ENCODE data around the gene MPP2. TPM values are rescaled to one million over a fixed set of nuclear protein-coding genes. Genes with fewer than 3 reads are reported as not detected.

MPP2 gene
- total RNA-seq, 1 experiment from 2014 or later = 5.5 TPM

- Mint-ChIP-seq H3K27me3 (ENCODE audit: unreplicated experiment) (peaks cover 66% of the 10 kb centered on the region), H3K27ac (ENCODE audit: unreplicated experiment) (no peak overlapping the region), H3K36me3 (ENCODE audit: insufficient read depth, unreplicated experiment) (no peaks in the 10 kb centered on the region), H3K4me1 (ENCODE audit: low read depth, unreplicated experiment) (peaks cover 2% of the 10 kb centered on the region), H3K9me3 (ENCODE audit: low read depth, unreplicated experiment) (no peaks in the 10 kb centered on the region), H3K4me3 (ENCODE audit: low read depth, unreplicated experiment) (no peak overlapping the region)
- TF ChIP-seq, protein P1, sequence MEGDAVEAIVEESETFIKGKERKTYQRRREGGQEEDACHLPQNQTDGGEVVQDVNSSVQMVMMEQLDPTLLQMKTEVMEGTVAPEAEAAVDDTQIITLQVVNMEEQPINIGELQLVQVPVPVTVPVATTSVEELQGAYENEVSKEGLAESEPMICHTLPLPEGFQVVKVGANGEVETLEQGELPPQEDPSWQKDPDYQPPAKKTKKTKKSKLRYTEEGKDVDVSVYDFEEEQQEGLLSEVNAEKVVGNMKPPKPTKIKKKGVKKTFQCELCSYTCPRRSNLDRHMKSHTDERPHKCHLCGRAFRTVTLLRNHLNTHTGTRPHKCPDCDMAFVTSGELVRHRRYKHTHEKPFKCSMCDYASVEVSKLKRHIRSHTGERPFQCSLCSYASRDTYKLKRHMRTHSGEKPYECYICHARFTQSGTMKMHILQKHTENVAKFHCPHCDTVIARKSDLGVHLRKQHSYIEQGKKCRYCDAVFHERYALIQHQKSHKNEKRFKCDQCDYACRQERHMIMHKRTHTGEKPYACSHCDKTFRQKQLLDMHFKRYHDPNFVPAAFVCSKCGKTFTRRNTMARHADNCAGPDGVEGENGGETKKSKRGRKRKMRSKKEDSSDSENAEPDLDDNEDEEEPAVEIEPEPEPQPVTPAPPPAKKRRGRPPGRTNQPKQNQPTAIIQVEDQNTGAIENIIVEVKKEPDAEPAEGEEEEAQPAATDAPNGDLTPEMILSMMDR (IDR thresholded peaks at IDR 0.05; ENCODE audit: unreplicated experiment) = no peak
- intact Hi-C loops (cut with micrococcal nuclease; ENCODE audit: unreplicated experiment) = no loop called here
- CTCF ChIA-PET = no interaction called here
- no TSS peak for BruUV-seq (replicated peaks)
- DNase-seq = no peak
Observed at GRCh38 chr17:43892647-43892952, 14.7 kb downstream of the MPP2 start.

GRCh38 chr17:43891851-43892646 lies 15.3 kb downstream of the MPP2 start:
- intact Hi-C loops (cut with micrococcal nuclease; ENCODE audit: unreplicated experiment) = no loop called here
- H3K27ac Mint-ChIP-seq (ENCODE audit: unreplicated experiment) = no peak overlapping the region
- no peak for DNase-seq
- BruUV-seq (replicated peaks) = no TSS peak
- peaks cover 66% of the 10 kb centered on the region for H3K27me3 Mint-ChIP-seq (ENCODE audit: unreplicated experiment)
- H3K36me3 Mint-ChIP-seq (ENCODE audit: insufficient read depth, unreplicated experiment) = no peaks in the 10 kb centered on the region
- CTCF ChIA-PET = no interaction called here
- TF ChIP-seq, protein P1 (IDR thresholded peaks at IDR 0.05; ENCODE audit: unreplicated experiment) = no peak
- no peak overlapping the region for H3K4me3 Mint-ChIP-seq (ENCODE audit: low read depth, unreplicated experiment)
- no peaks in the 10 kb centered on the region for H3K4me1 Mint-ChIP-seq (ENCODE audit: low read depth, unreplicated experiment)
- H3K9me3 Mint-ChIP-seq (ENCODE audit: low read depth, unreplicated experiment) = no peaks in the 10 kb centered on the region

DNA sequence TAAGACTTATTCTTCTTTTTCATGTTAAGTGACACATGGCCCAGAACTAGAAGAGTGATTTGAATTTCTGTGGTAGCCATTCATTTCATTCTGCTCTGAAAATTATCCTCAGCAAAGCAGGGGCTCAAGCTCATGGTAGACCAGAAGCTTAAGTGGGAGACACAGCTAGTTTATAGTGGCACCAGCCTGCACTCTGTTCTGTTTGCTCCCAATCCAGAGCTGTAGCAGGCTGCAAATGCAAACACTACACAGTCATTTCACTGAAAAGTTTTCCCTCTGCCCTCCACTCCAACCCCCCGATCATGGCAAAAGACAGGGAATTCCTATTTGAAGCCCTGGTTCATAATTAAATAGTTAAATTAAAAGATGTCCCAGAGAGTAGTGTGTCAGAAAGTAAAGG lies 17.1 kb downstream of the MPP2 start:
- no peak overlapping the region for H3K27ac Mint-ChIP-seq (ENCODE audit: unreplicated experiment)
- no peaks in the 10 kb centered on the region for H3K4me1 Mint-ChIP-seq (ENCODE audit: low read depth, unreplicated experiment)
- no peaks in the 10 kb centered on the region for H3K36me3 Mint-ChIP-seq (ENCODE audit: insufficient read depth, unreplicated experiment)
- TF ChIP-seq, protein P1 (IDR thresholded peaks at IDR 0.05; ENCODE audit: unreplicated experiment) = no peak
- no peak overlapping the region for H3K4me3 Mint-ChIP-seq (ENCODE audit: low read depth, unreplicated experiment)
- DNase-seq = no peak
- BruUV-seq (replicated peaks) = no TSS peak
- intact Hi-C loops (cut with micrococcal nuclease; ENCODE audit: unreplicated experiment) = no loop called here
- no peaks in the 10 kb centered on the region for H3K9me3 Mint-ChIP-seq (ENCODE audit: low read depth, unreplicated experiment)
- H3K27me3 Mint-ChIP-seq (ENCODE audit: unreplicated experiment) = peaks cover 66% of the 10 kb centered on the region
- CTCF ChIA-PET = interaction anchor here (0.7 kb wide), 1 partner anchor 11 kb away, joined by 3 read pairs; no protein-coding TSS in a partner anchor

DNA sequence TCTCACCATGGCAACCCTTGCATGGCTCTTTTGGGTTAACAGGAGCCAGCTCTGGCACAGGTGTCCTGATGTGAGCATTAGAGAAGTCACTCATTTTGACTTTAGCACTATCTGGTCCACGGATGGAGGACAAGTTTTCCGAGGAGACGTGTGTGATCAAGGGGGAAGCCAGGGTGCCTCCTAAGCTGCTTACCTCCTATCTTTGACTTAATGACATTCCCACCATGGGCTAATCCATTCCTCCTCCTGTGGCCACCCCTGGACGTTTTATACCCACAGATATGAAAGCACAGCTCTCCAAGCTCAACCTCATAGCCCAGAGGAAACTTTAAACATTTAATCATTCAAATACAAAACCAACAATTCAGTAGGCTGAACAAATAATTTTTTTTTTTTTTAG lies 18.8 kb downstream of the MPP2 start:
- Mint-ChIP-seq H3K4me1 (ENCODE audit: low read depth, unreplicated experiment) (no peaks in the 10 kb centered on the region), H3K36me3 (ENCODE audit: insufficient read depth, unreplicated experiment) (no peaks in the 10 kb centered on the region), H3K27me3 (ENCODE audit: unreplicated experiment) (peaks cover 81% of the 10 kb centered on the region), H3K4me3 (ENCODE audit: low read depth, unreplicated experiment) (no peak overlapping the region), H3K27ac (ENCODE audit: unreplicated experiment) (no peak overlapping the region), H3K9me3 (ENCODE audit: low read depth, unreplicated experiment) (no peaks in the 10 kb centered on the region)
- no peak for DNase-seq
- TF ChIP-seq, protein P1 (IDR thresholded peaks at IDR 0.05; ENCODE audit: unreplicated experiment) = no peak
- CTCF ChIA-PET = interaction anchor here (0.5 to 0.7 kb wide), 3 partner anchors 8 to 1265 kb away, joined by 3 to 5 read pairs (median 5); no protein-coding TSS in a partner anchor
- intact Hi-C loops (cut with micrococcal nuclease; ENCODE audit: unreplicated experiment) = no loop called here
- no TSS peak for BruUV-seq (replicated peaks)
